Measurements from ENCODE around the gene AK5.
"Not testable (repeated sequence)": the region's sequence is repeated elsewhere in the genome, so short reads cannot be mapped to it uniquely, and the experiment has no call there.

Gene AK5

DNA sequence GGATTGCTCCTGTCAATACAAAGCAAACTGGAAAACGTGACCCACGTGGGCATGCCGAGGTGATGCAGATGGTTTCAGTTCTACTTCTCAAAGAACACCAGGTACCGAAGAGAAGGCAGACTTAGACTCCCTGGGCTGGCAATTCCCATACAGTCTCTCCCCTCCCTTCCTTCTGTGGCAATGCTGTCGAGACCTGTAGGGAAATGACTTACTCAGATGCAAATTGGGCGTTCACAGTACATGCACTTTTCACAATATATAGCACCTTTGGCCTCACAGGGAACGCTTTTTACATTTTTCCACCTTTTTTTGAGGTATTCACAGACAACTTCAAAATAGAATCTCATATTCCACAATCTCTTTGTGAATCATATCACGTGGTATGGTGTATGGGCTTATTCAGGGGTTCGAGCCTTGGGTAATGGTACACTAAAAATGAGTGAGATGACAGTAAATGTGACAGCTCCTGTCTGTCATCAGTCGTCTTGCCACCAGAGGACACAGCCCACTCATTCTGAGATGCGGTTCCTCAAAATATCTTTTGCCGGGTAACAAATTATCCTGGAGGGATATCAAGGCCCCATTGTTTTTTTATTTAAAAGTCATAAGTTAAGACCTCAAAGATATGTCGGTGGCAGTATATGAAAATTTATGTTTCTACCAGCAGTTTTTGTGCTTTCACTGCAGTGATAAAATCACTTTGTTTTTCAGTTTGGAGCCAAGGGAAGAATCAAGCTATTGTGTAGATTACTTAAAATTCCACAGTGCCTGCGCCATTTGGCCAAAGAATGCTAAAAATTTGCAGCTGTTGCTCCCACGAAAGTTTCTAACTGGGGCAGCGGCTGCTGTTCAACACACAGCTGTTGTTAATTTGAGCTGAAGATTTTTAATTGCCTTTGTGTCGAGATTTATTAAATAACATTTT, 232.3 kb downstream of the AK5 start:
- Histone ChIP-seq H3K27me3 (ENCODE audit: low read depth, low read length) (0 out of 2 replicates have a peak, but pooled peaks cover 3% of the 10 kb centered on the region), H2AFZ (ENCODE audit: low read depth, low read length) (no peak overlapping the region), H3K4me2 (ENCODE audit: low read length) (peak overlapping the region; percentile 36), H3K4me3 (ENCODE audit: low read length) (no peak overlapping the region), H4K20me1 (ENCODE audit: insufficient read depth, low read length) (no peaks in the 10 kb centered on the region), H3K9me3 (ENCODE audit: insufficient read depth, low read length) (no peaks in the 10 kb centered on the region), H3K4me1 (ENCODE audit: low read length) (peaks cover 6% of the 10 kb centered on the region), H3K79me2 (ENCODE audit: low read length) (no peaks in the 10 kb centered on the region), H3K9ac (ENCODE audit: low read length) (no peak overlapping the region), H3K36me3 (replicated peaks; ENCODE audit: low read depth, low read length) (no peaks in the 10 kb centered on the region), H3K27ac (ENCODE audit: low read length) (no peak overlapping the region)
- TF ChIP-seq, protein P1, sequence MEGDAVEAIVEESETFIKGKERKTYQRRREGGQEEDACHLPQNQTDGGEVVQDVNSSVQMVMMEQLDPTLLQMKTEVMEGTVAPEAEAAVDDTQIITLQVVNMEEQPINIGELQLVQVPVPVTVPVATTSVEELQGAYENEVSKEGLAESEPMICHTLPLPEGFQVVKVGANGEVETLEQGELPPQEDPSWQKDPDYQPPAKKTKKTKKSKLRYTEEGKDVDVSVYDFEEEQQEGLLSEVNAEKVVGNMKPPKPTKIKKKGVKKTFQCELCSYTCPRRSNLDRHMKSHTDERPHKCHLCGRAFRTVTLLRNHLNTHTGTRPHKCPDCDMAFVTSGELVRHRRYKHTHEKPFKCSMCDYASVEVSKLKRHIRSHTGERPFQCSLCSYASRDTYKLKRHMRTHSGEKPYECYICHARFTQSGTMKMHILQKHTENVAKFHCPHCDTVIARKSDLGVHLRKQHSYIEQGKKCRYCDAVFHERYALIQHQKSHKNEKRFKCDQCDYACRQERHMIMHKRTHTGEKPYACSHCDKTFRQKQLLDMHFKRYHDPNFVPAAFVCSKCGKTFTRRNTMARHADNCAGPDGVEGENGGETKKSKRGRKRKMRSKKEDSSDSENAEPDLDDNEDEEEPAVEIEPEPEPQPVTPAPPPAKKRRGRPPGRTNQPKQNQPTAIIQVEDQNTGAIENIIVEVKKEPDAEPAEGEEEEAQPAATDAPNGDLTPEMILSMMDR (IDR thresholded peaks at IDR 0.05; ENCODE audit: low read depth, low read length): no peak
- no peak for TF ChIP-seq EZH2phosphoT487 (IDR thresholded peaks at IDR 0.05; ENCODE audit: low read depth)

- Histone ChIP-seq H3K4me2 (ENCODE audit: low read length) (no peak overlapping the region), H3K4me1 (ENCODE audit: low read length) (peaks cover 6% of the 10 kb centered on the region), H4K20me1 (ENCODE audit: insufficient read depth, low read length) (no peaks in the 10 kb centered on the region), H3K79me2 (ENCODE audit: low read length) (no peaks in the 10 kb centered on the region), H2AFZ (ENCODE audit: low read depth, low read length) (no peak overlapping the region), H3K4me3 (ENCODE audit: low read length) (no peak overlapping the region), H3K27ac (ENCODE audit: low read length) (no peak overlapping the region), H3K9me3 (ENCODE audit: insufficient read depth, low read length) (no peaks in the 10 kb centered on the region), H3K36me3 (replicated peaks; ENCODE audit: low read depth, low read length) (no peaks in the 10 kb centered on the region), H3K27me3 (ENCODE audit: low read depth, low read length) (no peaks in the 10 kb centered on the region), H3K9ac (ENCODE audit: low read length) (no peak overlapping the region)
- TF ChIP-seq, protein P1 (IDR thresholded peaks at IDR 0.05; ENCODE audit: low read depth, low read length): no peak
- no peak for TF ChIP-seq EZH2phosphoT487 (IDR thresholded peaks at IDR 0.05; ENCODE audit: low read depth)
These were observed 233.3 kb downstream of the AK5 start for GRCh38 chr1:77514921-77515776.

GRCh38 chr1:77516106-77516505, 234.3 kb downstream of the AK5 start:
- Histone ChIP-seq H3K27ac (ENCODE audit: low read length) (no peak overlapping the region), H3K4me1 (ENCODE audit: low read length) (peaks cover 6% of the 10 kb centered on the region), H2AFZ (ENCODE audit: low read depth, low read length) (no peak overlapping the region), H3K36me3 (replicated peaks; ENCODE audit: low read depth, low read length) (no peaks in the 10 kb centered on the region), H4K20me1 (ENCODE audit: insufficient read depth, low read length) (no peaks in the 10 kb centered on the region), H3K9ac (ENCODE audit: low read length) (no peak overlapping the region), H3K27me3 (ENCODE audit: low read depth, low read length) (no peaks in the 10 kb centered on the region), H3K4me2 (ENCODE audit: low read length) (no peak overlapping the region), H3K4me3 (ENCODE audit: low read length) (no peak overlapping the region), H3K9me3 (ENCODE audit: insufficient read depth, low read length) (no peaks in the 10 kb centered on the region), H3K79me2 (ENCODE audit: low read length) (no peaks in the 10 kb centered on the region)
- TF ChIP-seq EZH2phosphoT487 (IDR thresholded peaks at IDR 0.05; ENCODE audit: low read depth): no peak
- TF ChIP-seq, protein P1 (IDR thresholded peaks at IDR 0.05; ENCODE audit: low read depth, low read length): no peak

- H3K9me3 ChIP-seq (ENCODE audit: insufficient read depth, low read length): no peaks in the 10 kb centered on the region
- H3K4me2 ChIP-seq (ENCODE audit: low read length): no peak overlapping the region
- no peak overlapping the region for H3K27ac ChIP-seq (ENCODE audit: low read length)
- no peaks in the 10 kb centered on the region for H3K27me3 ChIP-seq (ENCODE audit: low read depth, low read length)
- H3K4me3 ChIP-seq (ENCODE audit: low read length): no peak overlapping the region
- H3K79me2 ChIP-seq (ENCODE audit: low read length): no peaks in the 10 kb centered on the region
- H3K4me1 ChIP-seq (ENCODE audit: low read length): no peaks in the 10 kb centered on the region
- H3K36me3 ChIP-seq (replicated peaks; ENCODE audit: low read depth, low read length): no peaks in the 10 kb centered on the region
- H2AFZ ChIP-seq (ENCODE audit: low read depth, low read length): no peak overlapping the region
- H4K20me1 ChIP-seq (ENCODE audit: insufficient read depth, low read length): no peaks in the 10 kb centered on the region
- no peak overlapping the region for H3K9ac ChIP-seq (ENCODE audit: low read length)
- TF ChIP-seq, protein P1 (IDR thresholded peaks at IDR 0.05; ENCODE audit: low read depth, low read length): no peak
- TF ChIP-seq EZH2phosphoT487 (IDR thresholded peaks at IDR 0.05; ENCODE audit: low read depth): no peak
These were observed 242.2 kb downstream of the AK5 start for GRCh38 chr1:77524038-77524437.

GRCh38 chr1:77531149-77531548, 249.3 kb downstream of the AK5 start:
- H3K27me3 ChIP-seq (ENCODE audit: low read depth, low read length); H3K4me3 ChIP-seq (ENCODE audit: low read length); H4K20me1 ChIP-seq (ENCODE audit: insufficient read depth, low read length); H3K4me1 ChIP-seq (ENCODE audit: low read length); H3K9ac ChIP-seq (ENCODE audit: low read length); H3K4me2 ChIP-seq (ENCODE audit: low read length); H3K79me2 ChIP-seq (ENCODE audit: low read length); H3K36me3 ChIP-seq (replicated peaks; ENCODE audit: low read depth, low read length); H2AFZ ChIP-seq (ENCODE audit: low read depth, low read length); H3K27ac ChIP-seq (ENCODE audit: low read length); H3K9me3 ChIP-seq (ENCODE audit: insufficient read depth, low read length): not testable (repeated sequence)

Data from OCI-LY3 (cell line).